ENCODE results near the gene KCNMB4. TPM values are rescaled to one million over a fixed set of nuclear protein-coding genes. Genes with fewer than 3 reads are reported as not detected.

The KCNMB4 gene
- total RNA-seq, 4 donors from 2014 or later: 2.7 to 4.9 (median 3.3) TPM

GRCh38 chr12:70417121-70417520 lies 51.0 kb downstream of the KCNMB4 start:
- no peak overlapping the region for H3K4me3 ChIP-seq
- H3K36me3 ChIP-seq: no peaks in the 10 kb centered on the region
- TF ChIP-seq, protein P1, sequence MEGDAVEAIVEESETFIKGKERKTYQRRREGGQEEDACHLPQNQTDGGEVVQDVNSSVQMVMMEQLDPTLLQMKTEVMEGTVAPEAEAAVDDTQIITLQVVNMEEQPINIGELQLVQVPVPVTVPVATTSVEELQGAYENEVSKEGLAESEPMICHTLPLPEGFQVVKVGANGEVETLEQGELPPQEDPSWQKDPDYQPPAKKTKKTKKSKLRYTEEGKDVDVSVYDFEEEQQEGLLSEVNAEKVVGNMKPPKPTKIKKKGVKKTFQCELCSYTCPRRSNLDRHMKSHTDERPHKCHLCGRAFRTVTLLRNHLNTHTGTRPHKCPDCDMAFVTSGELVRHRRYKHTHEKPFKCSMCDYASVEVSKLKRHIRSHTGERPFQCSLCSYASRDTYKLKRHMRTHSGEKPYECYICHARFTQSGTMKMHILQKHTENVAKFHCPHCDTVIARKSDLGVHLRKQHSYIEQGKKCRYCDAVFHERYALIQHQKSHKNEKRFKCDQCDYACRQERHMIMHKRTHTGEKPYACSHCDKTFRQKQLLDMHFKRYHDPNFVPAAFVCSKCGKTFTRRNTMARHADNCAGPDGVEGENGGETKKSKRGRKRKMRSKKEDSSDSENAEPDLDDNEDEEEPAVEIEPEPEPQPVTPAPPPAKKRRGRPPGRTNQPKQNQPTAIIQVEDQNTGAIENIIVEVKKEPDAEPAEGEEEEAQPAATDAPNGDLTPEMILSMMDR (IDR thresholded peaks at IDR 0.05): no peak
- DNase-seq (ENCODE audit: low spot score in 2 of 2): no peak
- H3K4me1 ChIP-seq: no peaks in the 10 kb centered on the region
- no peaks in the 10 kb centered on the region for H3K27me3 ChIP-seq
- no peak overlapping the region for H3K27ac ChIP-seq
- H3K9me3 ChIP-seq: no peaks in the 10 kb centered on the region
- 80% methylated on average over 3 of the region's 3 CpGs for WGBS

DNA sequence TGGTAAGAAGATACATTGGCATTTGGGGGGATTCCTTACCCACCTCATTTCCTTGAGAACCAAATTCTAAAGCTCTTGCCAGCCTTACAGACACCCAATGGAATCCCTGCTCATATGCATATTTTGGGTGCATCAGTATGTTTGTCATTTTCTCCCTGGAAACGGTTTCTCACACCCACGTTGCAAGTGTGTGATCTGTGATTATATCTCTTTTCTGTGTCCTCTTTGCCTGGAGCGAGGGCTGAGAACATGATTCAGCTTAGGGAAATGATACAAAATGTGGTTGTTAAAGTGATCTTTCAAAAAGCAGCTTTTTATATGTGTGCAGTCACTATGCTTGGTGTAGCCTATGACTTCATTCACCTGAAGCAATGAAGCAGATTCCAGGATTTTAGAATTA lies 52.0 kb downstream of the KCNMB4 start:
- no peak for DNase-seq (ENCODE audit: low spot score in 2 of 2)
- 36% methylated on average over 3 of the region's 3 CpGs for WGBS
- Histone ChIP-seq H3K9me3 (no peaks in the 10 kb centered on the region), H3K27me3 (no peaks in the 10 kb centered on the region), H3K4me1 (no peaks in the 10 kb centered on the region), H3K27ac (no peak overlapping the region), H3K4me3 (no peak overlapping the region), H3K36me3 (no peaks in the 10 kb centered on the region)
- TF ChIP-seq, protein P1 (IDR thresholded peaks at IDR 0.05): no peak
- TF ChIP-seq EP300 (IDR thresholded peaks at IDR 0.05): no peak
- TF ChIP-seq POLR2AphosphoS5 (IDR thresholded peaks at IDR 0.05): no peak
- no peak for TF ChIP-seq POLR2A (IDR thresholded peaks at IDR 0.05)

- Histone ChIP-seq H3K36me3 (no peaks in the 10 kb centered on the region), H3K27me3 (no peaks in the 10 kb centered on the region), H3K4me3 (no peak overlapping the region), H3K9me3 (no peaks in the 10 kb centered on the region), H3K4me1 (no peaks in the 10 kb centered on the region), H3K27ac (no peak overlapping the region)
- TF ChIP-seq EP300 (IDR thresholded peaks at IDR 0.05): no peak
- TF ChIP-seq POLR2A (IDR thresholded peaks at IDR 0.05): no peak
- DNase-seq (ENCODE audit: low spot score in 2 of 2): no peak
- WGBS: 93% methylated on average over 8 of the region's 8 CpGs
Measured at GRCh38 chr12:70422631-70423030, 56.5 kb downstream of the KCNMB4 start.

DNA sequence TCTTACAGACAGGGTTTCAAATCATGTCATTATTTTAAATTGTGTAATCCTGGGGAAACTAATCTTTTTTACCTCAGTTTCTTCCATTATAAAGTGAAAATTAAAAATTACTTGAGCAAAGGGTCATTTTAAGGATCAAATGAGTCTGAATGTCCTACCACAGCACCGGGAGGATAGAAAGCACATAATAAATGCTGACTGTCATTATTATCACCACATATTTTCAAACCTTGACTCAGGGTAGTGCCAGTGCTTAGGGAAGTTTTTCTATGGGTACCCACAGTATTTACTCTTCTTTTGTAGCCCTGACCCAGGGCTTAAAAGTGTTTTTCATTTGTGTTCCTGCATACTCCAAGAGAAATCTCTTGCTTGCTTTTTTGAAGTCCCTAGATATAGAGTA lies 60.5 kb downstream of the KCNMB4 start:
- 76% methylated on average over 1 of the region's 1 CpG for WGBS

GRCh38 chr12:70427611-70428010 lies 61.5 kb downstream of the KCNMB4 start:
- Histone ChIP-seq H3K27me3 (no peaks in the 10 kb centered on the region), H3K36me3 (no peaks in the 10 kb centered on the region), H3K9me3 (no peaks in the 10 kb centered on the region), H3K4me1 (no peaks in the 10 kb centered on the region), H3K27ac (no peak overlapping the region), H3K4me3 (no peak overlapping the region)
- 72% methylated on average over 3 of the region's 3 CpGs for WGBS
- TF ChIP-seq EP300 (IDR thresholded peaks at IDR 0.05): no peak
- TF ChIP-seq, protein P1 (IDR thresholded peaks at IDR 0.05): no peak
- no peak for TF ChIP-seq POLR2A (IDR thresholded peaks at IDR 0.05)
- no peak for TF ChIP-seq POLR2AphosphoS5 (IDR thresholded peaks at IDR 0.05)
- DNase-seq (ENCODE audit: low spot score in 2 of 2): no peak

More for the DNA sequence above, 60.5 kb downstream of the KCNMB4 start:
- Histone ChIP-seq H3K27me3 (no peaks in the 10 kb centered on the region), H3K36me3 (no peaks in the 10 kb centered on the region), H3K27ac (no peak overlapping the region), H3K4me1 (no peaks in the 10 kb centered on the region), H3K9me3 (no peaks in the 10 kb centered on the region), H3K4me3 (no peak overlapping the region)
- no peak for DNase-seq (ENCODE audit: low spot score in 2 of 2)
- TF ChIP-seq POLR2A (IDR thresholded peaks at IDR 0.05): no peak
- TF ChIP-seq POLR2AphosphoS5 (IDR thresholded peaks at IDR 0.05): no peak
- TF ChIP-seq, protein P1 (IDR thresholded peaks at IDR 0.05): no peak
- no peak for TF ChIP-seq EP300 (IDR thresholded peaks at IDR 0.05)

GRCh38 chr12:70430400-70430799 lies 64.3 kb downstream of the KCNMB4 start:
- Histone ChIP-seq H3K4me1 (no peaks in the 10 kb centered on the region), H3K27ac (no peak overlapping the region), H3K27me3 (no peaks in the 10 kb centered on the region), H3K9me3 (peaks cover 4% of the 10 kb centered on the region), H3K36me3 (no peaks in the 10 kb centered on the region), H3K4me3 (no peak overlapping the region)
- no peak for DNase-seq (ENCODE audit: low spot score in 2 of 2)
- WGBS: 93% methylated on average over 11 of the region's 11 CpGs
- TF ChIP-seq, protein P1 (IDR thresholded peaks at IDR 0.05): no peak
- TF ChIP-seq POLR2AphosphoS5 (IDR thresholded peaks at IDR 0.05) (no peak), EP300 (IDR thresholded peaks at IDR 0.05) (no peak), POLR2A (IDR thresholded peaks at IDR 0.05) (no peak)
